GM21529 (cell line): ENCODE measurements around the gene TUBD1.
A peak's percentile ranks its signal among the peaks of the same experiment; 100 is the strongest.
"Not testable (repeated sequence)": the region's sequence is repeated elsewhere in the genome, so short reads cannot be mapped to it uniquely, and the experiment has no call there.

Experiments
- ATAC-seq: cut with Tn5 transposase; IDR thresholded peaks from one replicate; pipeline ENCODE4 v1.9.1; 2021; ENCODE audit not compliant: unreplicated experiment

The TUBD1 gene

DNA sequence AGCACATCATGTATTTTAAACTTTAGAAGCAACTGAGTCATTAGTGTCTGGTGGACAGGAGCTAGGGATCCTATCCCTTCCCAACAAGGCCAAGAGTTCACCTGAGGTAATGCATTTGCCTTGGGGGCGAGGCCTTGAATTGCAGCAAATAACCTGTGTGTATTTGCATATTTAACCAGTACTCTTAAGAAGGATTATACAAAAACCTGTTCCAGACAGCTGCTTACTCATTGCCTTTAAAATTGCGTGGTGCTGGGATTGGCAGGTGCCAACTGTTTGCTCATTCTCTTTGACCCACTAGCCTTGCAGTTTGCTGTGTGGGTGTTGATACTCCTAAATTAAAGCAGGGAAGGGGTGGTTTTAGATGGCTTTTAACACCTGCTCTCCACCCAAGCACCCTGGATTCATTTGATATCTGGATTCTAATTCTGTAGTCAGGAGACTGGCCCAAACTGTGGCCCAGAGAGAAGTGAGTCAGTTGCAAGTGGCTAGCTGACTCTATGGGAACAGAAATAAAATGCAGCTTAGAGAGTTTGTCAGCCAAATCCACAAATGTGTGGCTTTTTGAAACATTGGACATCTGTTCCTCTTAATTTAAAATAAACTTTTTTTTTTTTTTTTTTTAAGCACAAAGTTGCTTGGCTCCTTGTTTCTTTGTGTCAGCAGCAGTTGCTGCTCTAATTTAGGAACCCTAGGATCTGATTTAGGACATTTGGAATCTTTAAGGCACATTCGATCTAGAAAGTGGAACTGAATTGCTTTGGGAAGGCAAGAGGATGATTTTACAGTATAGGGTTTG lies 46.9 kb downstream of the TUBD1 start:
- ATAC-seq: no peak

- ATAC-seq: no peak
Measured at GRCh38 chr17:59844884-59845594, 47.7 kb downstream of the TUBD1 start.

DNA sequence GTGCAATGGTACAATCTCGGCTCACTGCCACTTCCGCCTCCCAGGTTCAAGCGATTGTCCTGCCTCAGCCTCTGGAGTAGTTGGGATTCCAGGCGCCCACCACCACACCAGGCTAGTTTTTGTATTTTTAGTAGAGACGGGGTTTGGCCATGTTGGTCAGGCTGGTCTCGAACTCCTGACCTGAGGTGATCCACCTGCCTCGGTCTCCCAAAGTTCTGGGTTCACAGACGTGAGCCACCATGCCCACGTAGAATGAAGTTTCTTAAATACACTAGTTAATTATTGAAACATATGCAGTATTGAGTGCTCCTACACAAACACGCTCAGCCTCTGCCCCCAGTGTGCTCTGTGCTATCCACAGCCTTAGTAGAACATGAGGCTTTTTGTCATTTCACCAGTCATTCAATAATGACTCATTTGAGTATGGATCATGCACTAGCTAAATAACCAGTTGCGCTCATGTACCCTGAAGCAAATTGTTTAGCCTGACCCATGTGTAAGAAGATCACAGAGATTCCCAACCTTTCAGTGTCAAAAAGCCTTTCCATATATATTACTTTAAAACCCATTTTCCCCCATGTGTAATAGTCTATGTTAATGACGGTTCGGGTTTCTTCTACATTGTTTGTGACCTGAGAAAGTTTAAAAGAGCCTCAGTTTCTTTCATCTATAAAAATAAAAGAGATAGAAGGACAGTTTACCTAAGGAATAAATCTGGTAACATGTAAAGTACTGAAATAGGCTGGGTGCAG lies 49.7 kb downstream of the TUBD1 start:
- peak; percentile 39 for ATAC-seq

DNA sequence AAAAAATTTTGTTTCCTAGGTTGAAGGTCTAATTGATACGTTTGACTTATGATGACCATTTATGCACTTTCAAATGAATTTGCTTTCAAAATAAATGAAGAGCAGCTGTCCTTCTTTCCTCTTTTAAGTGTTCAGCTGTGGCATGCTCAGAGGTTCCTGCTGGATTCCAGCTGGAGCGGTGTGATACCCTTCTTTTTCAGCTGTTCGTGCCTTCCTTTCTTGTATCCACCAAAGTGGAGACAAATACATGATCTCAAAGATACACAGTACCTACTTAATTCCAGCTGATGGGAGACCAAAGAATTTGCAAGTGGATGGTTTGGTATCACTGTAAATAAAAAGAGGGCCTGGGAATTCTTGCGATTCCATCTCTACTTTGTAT lies 50.9 kb downstream of the TUBD1 start:
- not testable (repeated sequence) for ATAC-seq

DNA sequence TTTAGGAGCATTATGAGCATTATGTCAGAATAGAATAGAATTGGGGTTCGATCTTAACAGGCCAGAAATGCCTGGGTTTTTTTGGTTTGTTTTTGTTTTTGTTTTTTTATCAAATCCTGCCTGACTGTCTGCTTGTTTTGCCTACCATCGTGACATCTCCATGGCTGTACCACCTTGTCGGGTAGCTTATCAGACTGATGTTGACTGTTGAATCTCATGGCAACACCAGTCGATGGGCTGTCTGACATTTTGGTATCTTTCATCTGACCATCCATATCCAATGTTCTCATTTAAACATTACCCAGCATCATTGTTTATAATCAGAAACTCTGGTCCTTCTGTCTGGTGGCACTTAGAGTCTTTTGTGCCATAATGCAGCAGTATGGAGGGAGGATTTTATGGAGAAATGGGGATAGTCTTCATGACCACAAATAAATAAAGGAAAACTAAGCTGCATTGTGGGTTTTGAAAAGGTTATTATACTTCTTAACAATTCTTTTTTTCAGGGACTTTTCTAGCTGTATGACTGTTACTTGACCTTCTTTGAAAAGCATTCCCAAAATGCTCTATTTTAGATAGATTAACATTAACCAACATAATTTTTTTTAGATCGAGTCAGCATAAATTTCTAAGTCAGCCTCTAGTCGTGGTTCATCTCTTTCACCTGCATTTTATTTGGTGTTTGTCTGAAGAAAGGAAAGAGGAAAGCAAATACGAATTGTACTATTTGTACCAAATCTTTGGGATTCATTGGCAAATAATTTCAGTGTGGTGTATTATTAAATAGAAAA lies 51.5 kb downstream of the TUBD1 start:
- ATAC-seq: not testable (repeated sequence)

GRCh38 chr17:59840329-59841090 lies 52.2 kb downstream of the TUBD1 start:
- ATAC-seq: no peak

DNA sequence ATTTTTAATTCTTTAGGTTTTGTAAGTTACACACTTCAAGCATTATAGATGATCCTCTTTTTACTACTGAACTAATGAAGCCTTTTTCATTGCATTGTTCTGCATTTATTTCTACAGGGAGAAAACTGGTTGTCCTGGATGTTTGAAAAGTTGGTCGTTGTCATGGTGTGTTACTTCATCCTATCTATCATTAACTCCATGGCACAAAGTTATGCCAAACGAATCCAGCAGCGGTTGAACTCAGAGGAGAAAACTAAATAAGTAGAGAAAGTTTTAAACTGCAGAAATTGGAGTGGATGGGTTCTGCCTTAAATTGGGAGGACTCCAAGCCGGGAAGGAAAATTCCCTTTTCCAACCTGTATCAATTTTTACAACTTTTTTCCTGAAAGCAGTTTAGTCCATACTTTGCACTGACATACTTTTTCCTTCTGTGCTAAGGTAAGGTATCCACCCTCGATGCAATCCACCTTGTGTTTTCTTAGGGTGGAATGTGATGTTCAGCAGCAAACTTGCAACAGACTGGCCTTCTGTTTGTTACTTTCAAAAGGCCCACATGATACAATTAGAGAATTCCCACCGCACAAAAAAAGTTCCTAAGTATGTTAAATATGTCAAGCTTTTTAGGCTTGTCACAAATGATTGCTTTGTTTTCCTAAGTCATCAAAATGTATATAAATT lies 53.0 kb downstream of the TUBD1 start:
- no peak for ATAC-seq

DNA sequence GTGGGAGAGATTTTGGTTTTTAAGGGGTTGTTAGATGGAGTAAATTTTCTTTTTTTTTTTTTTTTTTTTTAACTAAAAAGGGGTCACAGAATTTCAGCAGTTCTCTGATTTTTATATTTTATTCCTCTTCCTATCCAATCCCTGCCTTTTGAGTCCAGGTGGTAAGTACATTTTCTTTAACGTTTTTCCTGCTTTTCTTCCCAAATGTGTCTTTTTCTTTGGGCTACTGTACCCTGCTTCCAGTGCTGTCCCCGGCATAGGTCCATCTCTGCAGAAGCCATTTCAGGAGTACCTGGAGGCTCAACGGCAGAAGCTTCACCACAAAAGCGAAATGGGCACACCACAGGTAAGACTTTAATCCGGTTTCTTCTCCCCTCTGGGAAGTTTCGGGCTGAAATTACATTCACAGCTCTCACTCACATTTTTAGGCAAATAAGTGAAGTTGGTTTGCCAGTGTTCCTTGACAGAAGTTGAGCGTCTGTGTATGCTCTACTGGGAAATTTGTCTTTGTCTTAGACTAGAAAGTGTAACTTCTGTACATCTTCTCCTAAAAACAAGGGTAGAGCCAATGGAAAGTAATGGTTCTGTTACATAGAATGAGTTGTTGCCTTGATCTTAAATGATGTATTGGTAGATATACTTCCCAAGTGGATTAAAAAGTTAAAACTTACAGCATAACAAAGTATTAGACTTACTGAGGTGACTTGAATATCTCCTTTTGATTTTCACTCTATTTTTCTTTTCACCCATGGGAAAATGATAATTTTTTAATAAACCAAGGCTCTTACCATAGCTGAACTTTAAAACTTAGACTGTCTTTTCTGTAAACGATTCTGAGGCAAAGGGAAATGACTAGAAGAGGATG lies 54.5 kb downstream of the TUBD1 start:
- no peak for ATAC-seq

GRCh38 chr17:59837308-59838051 lies 55.3 kb downstream of the TUBD1 start:
- peak; percentile 75 for ATAC-seq

DNA sequence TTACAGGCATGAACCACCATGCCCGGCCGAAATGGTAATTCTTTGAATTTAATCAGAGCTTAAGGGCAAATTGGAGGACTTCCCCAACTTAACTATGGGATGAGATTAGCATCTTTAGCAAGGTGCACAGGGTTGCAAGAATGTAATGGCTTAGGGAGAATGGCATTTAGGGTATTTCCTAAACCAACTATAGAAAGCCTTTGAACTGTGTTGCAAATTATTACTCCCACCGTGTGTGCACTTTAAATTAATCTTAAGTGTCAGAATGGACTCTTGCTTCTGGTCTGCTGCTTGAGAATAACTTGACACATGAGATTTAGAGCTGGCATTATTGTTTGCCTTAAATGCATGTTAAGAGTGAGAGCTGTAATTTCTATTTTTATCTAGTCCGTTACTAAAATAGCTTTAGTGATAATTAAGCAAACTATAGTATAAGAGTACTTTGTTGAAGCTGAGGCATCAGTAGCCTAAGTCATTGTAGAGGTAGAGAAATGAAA lies 59.8 kb downstream of the TUBD1 start:
- ATAC-seq: no peak

DNA sequence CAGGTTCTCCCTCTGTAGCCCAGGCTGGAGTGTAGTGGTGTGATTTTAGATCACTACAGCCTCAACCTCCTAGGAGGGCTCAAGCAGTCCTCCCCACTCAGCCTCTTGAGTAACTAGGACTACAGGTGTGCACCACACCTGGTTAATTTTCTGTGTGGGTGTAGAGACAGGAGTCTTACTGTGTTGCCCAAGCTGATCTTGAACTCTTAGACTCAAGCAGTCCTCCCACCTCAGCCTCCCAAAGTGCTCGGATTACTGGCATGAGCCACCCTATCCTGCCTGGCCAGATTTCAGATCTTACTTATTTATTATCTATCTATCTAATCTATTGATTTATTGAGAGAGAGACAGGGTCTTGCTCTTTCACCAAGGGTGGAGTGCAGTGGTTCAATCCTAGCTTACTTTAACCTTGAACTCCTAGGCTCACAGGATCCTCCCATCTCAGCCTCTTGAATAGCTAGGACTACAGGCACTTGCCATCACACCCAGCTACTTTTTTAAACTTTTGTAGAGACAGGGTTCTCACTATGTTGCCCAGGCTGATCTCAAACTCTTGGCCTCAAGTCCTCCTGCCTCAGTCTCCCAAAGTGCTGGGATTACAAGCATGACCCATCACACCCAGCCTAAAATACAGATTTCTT lies 61.8 kb downstream of the TUBD1 start:
- no peak for ATAC-seq

- ATAC-seq: no peak
Measured at GRCh38 chr17:59830007-59830630, 62.6 kb downstream of the TUBD1 start.

GRCh38 chr17:59829217-59830006 lies 63.3 kb downstream of the TUBD1 start:
- ATAC-seq: peak; percentile 61

DNA sequence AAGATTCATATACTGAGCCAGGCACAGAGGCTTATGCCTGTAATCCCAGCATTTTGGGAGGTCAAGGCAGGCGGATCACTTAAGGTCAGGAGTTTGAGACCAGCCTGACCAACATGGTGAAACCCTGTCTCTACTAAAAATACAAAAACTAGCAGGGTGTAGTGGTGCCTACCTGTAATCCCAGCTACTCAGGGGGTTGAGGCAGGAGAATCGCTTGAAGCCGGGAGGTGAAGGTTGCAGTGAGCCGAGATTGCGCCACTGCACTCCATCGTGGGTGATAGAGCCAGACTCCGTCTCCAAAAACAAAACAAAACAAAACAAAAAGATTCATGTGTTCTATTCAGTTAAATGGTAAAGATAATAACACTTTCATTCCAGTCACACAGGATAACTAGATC lies 63.9 kb downstream of the TUBD1 start:
- not testable (repeated sequence) for ATAC-seq

- ATAC-seq: no peak
Measured at GRCh38 chr17:59828478-59828760, 64.3 kb downstream of the TUBD1 start.

DNA sequence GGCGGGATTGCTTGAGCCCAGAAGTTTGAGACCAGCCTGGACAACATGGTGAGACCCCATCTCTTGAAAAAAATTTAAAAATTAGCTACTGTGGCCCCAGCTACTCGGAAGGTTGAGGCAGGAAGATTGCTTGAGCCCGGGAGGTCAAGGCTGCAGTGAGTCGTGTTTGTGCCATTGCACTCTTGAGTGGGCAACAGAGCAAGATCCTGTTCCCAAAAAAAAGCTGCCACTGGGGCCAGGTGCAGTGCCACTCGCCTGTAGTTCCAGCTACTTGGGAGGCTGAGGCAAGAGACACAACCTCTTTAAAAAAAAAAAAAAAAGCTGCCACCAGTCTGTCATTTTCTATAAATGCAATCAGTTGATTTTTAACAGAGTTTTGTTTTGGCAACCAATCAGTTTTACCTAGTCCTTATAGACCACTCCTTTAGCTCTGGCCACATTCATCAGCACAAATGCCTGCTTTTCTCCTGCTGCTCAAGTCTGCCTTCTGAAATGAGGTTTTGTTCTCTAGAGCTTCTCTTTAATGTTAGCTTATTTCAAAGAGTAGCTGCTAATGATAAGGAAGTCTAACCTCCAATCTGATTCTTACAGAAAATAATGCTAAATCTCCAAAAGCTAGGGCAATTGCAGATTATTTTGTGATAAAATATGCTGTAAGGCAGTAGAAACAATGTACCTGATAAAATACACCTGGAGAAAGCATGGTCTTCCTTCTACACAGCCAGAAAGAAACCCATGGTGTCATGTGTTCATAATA lies 64.8 kb downstream of the TUBD1 start:
- ATAC-seq: no peak
